GM18951 (cell line): ENCODE results near the gene PHACTR2.
"Not testable (repeated sequence)": the region's sequence is repeated elsewhere in the genome, so short reads cannot be mapped to it uniquely, and the experiment has no call there.

Source experiments
- POLR2A ChIP-seq: IDR thresholded peaks from 4 replicates; pipeline ENCODE4 v1.6.1; 2011; ENCODE audit warnings: mild to moderate bottlenecking; ENCODE audit not compliant: insufficient read length, insufficient read depth; ENCODE audit errors: extremely low read depth
- in situ Hi-C: fragments of 300-500 bp; cut with MboI; formaldehyde crosslinking; loops from one replicate; pipeline ENCODE4 v1.12.0; 2022; ENCODE audit warnings: low sequenced_read_pairs, mixed read lengths, inconsistent platforms; ENCODE audit not compliant: unreplicated experiment

The PHACTR2 gene

DNA sequence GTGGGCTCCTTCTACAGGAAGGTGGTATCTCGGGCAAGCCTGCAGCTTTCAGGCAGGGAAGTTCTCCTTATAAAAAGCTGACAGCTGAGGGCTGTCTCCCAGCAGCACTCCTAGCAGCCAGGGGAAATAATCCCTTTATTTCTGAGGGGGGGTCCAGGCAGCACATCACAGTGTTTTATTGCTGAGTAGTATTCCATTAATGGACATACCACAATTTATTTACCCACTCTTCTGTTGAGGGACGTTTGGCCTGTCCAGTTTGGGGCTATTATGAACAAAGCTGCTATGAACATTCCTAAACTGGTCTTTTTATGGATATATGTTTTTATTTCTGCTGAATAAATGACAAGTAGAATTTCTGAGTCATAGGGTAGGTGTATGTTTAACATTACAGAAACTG, 20.0 kb upstream of the PHACTR2 start:
- no peak for TF ChIP-seq POLR2A
- in situ Hi-C loops, result no loop called here

DNA sequence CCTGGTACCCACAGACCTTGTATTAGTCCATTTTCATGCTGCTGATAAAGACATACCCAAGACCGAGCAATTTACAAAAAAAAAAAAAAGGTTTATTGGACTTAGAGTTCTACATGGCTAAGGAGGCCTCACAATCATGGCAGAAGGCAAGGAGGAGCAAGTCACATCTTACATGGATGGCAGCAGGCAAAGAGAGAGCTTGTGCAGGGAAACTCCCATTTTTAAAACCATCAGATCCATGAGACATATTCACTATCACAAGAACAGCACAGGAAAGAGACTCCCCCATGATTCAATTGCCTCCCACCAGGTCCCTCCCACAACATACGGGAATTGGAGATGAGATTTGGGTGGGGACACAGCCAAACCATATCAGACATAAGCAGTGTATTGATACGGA, 17.6 kb upstream of the PHACTR2 start:
- in situ Hi-C loops, result not testable (repeated sequence)

DNA sequence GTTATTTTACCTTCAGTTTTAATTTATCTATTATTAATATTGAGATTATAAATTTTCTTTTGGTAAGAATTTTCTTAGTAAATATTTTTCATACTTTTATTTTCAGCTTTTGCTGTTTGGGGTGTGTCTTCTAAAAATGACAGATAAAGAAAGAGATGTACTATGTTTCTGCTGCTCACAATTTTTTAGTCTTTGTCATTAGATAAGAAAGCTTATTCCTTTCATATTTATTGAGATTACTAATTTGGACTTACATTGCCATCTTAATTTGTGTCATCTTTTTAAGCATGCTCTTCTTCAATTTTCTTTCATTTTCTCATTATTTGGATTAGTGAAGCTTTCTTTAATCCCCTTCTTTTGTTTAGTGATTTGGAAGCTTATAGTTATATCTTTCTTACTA, 13.6 kb upstream of the PHACTR2 start:
- no peak for TF ChIP-seq POLR2A
- in situ Hi-C loops, result no loop called here

DNA sequence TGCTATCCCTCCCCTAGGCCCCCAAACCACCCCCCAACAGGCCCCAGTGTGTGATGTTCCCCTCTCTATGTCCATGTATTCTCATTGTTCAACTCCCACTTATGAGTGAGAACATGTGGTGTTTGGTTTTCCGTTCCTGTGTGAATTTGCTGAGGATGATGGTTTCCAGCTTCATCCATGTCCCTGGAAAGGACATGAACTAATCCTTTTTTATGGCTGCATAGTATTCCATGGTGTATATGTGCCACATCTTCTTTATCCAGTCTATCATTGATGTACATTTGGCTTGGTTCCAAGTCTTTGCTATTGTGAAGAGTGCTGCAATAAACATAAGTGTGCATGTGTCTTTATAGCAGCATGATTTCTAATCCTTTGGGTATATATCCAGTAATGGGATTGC, 11.8 kb upstream of the PHACTR2 start:
- in situ Hi-C loops, result not testable (repeated sequence)

DNA sequence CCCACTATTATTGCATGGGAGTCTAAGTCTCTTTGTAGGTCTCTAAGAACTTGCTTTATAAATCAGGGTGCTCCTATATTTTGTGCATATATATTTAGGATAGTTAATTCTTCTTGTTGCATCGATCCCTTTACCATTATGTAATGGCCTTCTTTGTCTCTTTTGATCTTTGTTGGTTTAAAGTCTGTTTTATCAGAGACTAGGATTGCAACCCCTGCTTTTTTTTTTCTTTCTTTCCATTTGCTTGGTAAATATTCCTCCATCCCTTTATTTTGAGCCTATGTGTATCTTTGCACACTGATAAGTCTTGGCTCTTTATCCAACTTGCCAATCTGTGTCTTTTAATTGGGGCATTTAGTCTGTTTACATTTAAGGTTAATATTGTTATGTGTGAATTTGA, 8.3 kb upstream of the PHACTR2 start:
- in situ Hi-C loops, result not testable (repeated sequence)

DNA sequence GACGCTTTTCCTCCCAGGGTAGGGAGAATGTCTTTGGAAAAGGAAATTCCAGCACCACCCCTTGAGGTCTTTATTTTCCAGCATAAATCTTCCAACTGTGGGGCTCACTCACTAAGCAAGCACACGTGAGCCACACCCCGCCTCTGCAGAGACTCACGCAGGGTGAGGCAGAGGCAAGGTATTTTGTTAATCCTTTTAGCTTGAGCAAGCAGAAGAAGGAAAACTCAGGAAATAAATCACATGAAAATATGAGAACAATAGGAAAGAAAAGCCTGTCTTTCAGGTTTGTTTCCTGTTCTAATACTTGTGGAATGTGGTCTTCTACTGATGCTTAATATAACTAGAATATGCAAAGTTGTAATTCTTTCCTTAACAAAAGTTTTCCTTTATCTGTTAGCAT, 4.1 kb upstream of the PHACTR2 start:
- in situ Hi-C loops, result no loop called here
- no peak for TF ChIP-seq POLR2A

DNA sequence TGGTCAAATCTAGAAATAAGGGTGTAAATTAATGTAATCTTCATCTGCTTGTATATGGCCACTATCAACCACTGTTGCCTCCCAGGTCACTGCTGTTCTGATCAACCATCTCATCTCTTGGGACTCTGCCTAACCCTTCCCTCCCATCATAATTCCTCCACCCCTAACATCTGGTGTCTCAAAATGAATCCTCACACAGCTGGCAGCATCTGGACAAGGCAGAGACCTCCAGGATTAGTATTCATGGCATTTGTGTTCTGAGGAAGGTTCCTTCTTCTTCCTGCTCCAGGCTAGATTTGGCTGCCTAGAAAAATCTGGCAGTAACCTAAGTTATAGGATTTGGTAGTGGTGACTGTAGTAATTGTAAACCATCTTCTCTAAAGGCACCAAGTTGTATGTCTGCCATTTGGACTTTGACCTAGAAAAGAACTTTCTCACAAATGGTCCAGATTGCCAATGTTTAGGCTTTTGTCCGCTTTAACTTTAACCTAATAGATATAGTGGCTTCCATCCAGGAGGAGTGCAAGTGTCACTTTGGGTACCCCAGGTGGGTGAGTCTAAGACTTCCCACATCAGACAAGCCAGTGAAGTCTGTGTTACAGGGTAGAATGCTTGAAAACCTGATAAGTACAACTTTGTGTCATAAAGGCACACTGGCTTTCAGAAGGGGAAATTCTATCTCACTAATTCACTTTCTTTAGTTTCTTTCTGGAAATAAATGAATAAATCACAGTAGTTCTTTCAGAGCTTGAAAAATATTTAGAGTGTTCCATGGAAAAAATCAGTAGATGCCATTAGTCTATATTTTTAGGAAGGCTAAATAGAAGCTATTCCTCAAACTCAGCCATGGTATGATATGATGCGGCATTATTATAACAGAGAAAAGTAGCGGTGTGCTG, 3.0 kb upstream of the PHACTR2 start:
- in situ Hi-C loops, result no loop called here
- no peak for TF ChIP-seq POLR2A

DNA sequence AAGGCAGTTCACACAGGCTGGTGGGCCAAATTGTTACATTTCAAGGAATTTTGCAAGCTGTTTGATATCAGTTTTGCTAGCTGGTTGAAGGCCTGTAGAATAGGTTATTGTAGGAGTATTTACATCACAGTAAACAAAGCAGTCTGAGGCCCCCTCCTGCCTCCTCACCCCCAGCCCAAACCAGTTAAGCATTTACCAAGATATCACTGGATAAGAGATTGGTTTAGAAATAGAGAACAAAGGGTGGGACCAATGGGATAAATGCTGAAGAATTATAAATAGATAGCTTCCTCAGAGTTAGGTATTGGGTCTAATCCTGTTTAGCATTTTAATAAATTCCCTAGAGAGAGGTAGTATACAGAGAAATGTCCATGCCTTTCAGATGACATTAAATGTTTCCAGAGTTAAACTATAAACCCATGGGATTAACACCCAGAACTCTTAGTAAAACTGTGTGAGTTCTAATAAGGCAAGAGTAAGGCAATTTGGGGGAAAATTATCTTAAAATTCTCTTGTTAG, 2.3 kb upstream of the PHACTR2 start:
- no peak for TF ChIP-seq POLR2A
- in situ Hi-C loops, result no loop called here

DNA sequence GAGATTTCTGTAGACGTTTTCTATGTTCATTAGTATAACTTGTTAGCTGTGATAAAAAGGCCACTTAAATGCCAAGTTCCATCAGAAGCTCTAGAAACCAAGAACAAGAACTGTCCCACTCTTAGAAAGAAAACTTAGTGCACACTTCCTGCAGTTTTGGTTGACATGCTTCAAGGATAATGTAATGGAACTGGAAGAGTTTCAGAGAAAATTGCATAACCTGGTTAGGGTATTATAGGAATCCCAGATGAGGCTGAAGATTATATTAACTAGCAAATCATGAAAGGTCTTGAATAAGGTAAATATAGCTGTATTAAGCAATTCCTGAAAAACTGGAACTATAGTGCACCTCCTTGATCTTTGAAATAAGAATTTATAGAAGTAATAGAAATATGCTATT, 1.8 kb upstream of the PHACTR2 start:
- in situ Hi-C loops, result no loop called here
- TF ChIP-seq POLR2A, result no peak

DNA sequence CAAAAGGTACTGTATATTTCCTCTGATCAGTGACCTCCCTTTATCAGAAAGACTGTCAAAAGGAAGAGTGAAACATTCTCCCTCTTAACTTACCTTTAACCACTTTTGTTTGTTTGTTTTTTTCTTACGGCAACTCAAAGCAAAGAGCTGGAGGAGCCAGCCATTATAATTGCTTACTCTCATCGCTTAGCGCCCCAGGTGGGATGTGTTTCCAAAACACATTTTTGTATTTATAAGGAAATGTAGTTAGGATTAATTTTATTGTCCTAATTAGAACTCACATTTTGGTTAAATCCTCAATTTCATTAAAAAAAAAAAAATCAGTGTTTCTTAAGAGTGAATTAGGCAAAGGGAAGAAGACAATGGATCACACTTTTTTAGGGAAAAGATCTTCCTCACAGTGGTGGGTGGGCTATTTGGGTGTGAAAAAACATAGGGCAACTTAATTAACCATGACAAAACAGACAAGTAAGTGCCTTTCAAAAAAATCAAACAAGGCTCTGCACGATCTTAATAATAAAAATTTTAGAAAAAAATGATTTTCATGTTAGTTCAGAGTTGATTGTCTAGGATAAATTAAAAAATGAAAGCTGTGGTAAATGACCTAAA, 1.2 kb upstream of the PHACTR2 start:
- in situ Hi-C loops, result no loop called here
- no peak for TF ChIP-seq POLR2A

DNA sequence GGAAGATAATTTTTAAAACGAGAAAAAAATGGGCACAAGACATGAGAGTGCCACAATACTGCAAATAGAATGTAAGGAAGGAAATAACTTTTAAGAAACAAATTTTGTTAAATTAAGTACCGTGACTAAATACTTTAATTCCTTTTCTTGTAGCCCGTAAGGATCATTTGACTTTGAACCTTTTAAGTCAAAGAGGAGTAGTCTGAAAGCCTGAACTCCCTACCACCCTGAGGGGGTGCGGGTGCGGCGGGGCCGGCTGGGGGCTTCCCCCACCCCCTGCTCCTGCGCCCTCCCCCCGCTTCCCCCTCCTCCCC, 231 bp upstream of the PHACTR2 start:
- in situ Hi-C loops, result no loop called here
- TF ChIP-seq POLR2A, result no peak

DNA sequence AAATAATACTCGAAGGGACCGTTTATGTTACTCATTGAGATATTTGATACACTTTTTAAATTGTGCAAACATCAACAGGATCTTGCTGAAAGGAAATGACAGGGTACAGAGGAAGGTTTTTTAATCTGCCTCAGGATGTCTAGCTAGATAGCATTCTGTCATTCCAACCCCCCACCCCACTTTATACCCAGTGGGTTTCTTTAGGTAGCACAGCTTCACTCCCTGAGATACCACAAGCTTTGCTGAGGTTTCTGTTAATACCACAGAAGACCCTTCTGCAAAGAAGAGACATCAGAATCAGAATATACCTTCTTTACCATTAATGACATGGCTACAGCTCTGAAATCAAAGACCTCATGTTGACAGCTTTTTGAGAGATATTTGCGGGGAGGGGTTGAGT, 1.3 kb downstream of the PHACTR2 start:
- TF ChIP-seq POLR2A, result no peak
- in situ Hi-C loops, result no loop called here

DNA sequence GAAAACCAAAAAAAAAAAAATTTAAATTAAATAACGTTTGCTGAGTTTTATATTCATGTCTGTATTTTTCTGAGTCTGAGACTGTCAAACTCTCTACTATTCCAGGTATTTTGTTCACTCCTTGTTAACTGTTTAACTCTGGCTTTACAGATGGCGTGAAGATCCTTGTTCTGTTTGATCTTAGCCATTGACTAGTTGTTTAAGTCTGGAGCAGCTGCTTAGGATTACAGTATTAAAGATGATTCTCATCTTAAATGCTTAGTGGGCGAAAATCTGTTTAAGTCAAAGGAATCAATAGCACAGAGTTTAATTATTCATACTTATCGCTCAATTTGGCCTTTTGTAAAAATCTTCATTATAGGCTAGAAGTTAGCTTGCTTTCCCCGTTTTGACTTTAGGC, 2.4 kb downstream of the PHACTR2 start:
- TF ChIP-seq POLR2A, result no peak
- in situ Hi-C loops, result no loop called here

DNA sequence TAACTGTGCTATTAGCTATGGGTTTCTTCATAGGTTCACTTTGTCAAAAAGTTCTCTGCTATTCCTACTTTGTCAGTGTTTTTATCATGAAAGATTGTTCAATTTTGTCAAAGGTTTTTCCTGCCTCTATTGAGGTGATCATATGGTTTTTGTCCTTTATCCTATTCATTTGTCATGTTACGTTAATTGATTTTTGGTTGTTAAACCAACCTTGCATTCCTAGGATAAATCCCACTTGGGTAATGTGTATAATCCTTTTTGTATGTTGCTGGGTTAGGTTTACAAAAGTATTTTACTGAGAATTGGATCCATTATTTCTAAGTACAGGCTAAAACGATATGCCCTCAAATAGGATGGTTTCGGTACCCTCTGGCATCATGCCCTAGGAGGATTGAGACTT, 5.0 kb downstream of the PHACTR2 start:
- in situ Hi-C loops, result no loop called here
- no peak for TF ChIP-seq POLR2A
